IMR-90 (cell line): ENCODE results near the gene SLC39A3. TPM values are rescaled to one million over a fixed set of nuclear protein-coding genes. Genes with fewer than 3 reads are reported as not detected.

ENCODE experiments used
- ATAC-seq: fragments of 200-7000 bp; cut with Tn5 transposase; 2 replicates; pipeline ENCODE4 v1.9.1; 2020; ENCODE audit warnings: low read depth, mild to moderate bottlenecking, moderate library complexity
- BruUV-seq: library from RNA; stranded (reverse); fragments of 400-500 nt; replicated peaks from 2 replicates; lab custom pipeline; 2021; lab: Mats Ljungman, UMichigan
- CTCF ChIA-PET: fragments of 300-600 bp; formaldehyde crosslinking; extraction: SDS; loops from one replicate; lab custom pipeline; 2021; ENCODE audit warnings: antibody characterized with exemption; lab: Yijun Ruan, JAX
- POLR2A ChIA-PET: fragments of 300-600 bp; sonication (Branson Sonifier 250); formaldehyde crosslinking; loops from one replicate; lab custom pipeline; 2022; ENCODE audit warnings: antibody characterized with exemption; ENCODE audit not compliant: unreplicated experiment; lab: Charles Lee
- DNase-seq: peaks from one replicate; pipeline ENCODE4 v3.0.0; 2013
- H2AFZ ChIP-seq: replicated peaks from 2 replicates; pipeline ENCODE3; 2013; ENCODE audit warnings: low read length, mild to moderate bottlenecking; ENCODE audit not compliant: poor library complexity
- H2AK5ac ChIP-seq: 2 replicates; pipeline ENCODE4 v1.6.1; 2013; ENCODE audit warnings: low read depth, low read length, inconsistent platforms
- H2AK9ac ChIP-seq: replicated peaks from 2 replicates; pipeline ENCODE3; 2013; ENCODE audit warnings: mild to moderate bottlenecking, low read depth, low read length, moderate library complexity; ENCODE audit not compliant: poor library complexity
- H2BK120ac ChIP-seq: 2 replicates; pipeline ENCODE4 v1.6.1; 2013; ENCODE audit warnings: low read depth, low read length, inconsistent platforms
- H2BK15ac ChIP-seq: 3 replicates; pipeline ENCODE4 v1.6.1; 2013; ENCODE audit warnings: low read depth, low read length, inconsistent platforms
- H2BK20ac ChIP-seq: 2 replicates; pipeline ENCODE4 v1.6.1; 2013; ENCODE audit warnings: low read depth, mild to moderate bottlenecking, inconsistent platforms, low read length, moderate library complexity
- H2BK5ac ChIP-seq: 2 replicates; pipeline ENCODE4 v1.6.1; 2013; ENCODE audit warnings: mild to moderate bottlenecking, low read depth, low read length, inconsistent platforms; ENCODE audit not compliant: poor library complexity, severe bottlenecking
- H3K14ac ChIP-seq: replicated peaks from 2 replicates; pipeline ENCODE4 v1.6.1; 2013; ENCODE audit warnings: low read depth, low read length, inconsistent platforms
- H3K18ac ChIP-seq: 2 replicates; pipeline ENCODE4 v1.6.1; 2013; ENCODE audit warnings: low read depth, low read length, control low read depth
- H3K23ac ChIP-seq: 2 replicates; pipeline ENCODE4 v1.6.1; 2013; ENCODE audit warnings: low read depth, low read length, inconsistent platforms
- H3K27ac ChIP-seq: 2 replicates; pipeline ENCODE4 v1.5.1; 2013; ENCODE audit warnings: mild to moderate bottlenecking, control low read depth, low read length; ENCODE audit not compliant: insufficient read depth
- H3K27me3 ChIP-seq: 2 replicates; pipeline ENCODE4 v1.6.1; 2013; ENCODE audit warnings: low read length; ENCODE audit not compliant: control insufficient read depth, insufficient read depth
- H3K36me3 ChIP-seq: 2 replicates; pipeline ENCODE4 v1.6.1; 2013; ENCODE audit warnings: low read length, mixed read lengths; ENCODE audit not compliant: control insufficient read depth, insufficient read depth
- H3K4ac ChIP-seq: 2 replicates; pipeline ENCODE4 v1.6.1; 2013; ENCODE audit warnings: low read depth, low read length, inconsistent platforms
- H3K4me1 ChIP-seq: 2 replicates; pipeline ENCODE4 v1.6.1; 2013; ENCODE audit warnings: low read length, mixed read lengths; ENCODE audit not compliant: control insufficient read depth, insufficient read depth
- H3K4me2 ChIP-seq: 2 replicates; pipeline ENCODE4 v1.6.1; 2013; ENCODE audit warnings: low read depth, mild to moderate bottlenecking, control low read depth, low read length, moderate library complexity
- H3K4me3 ChIP-seq: 2 replicates; pipeline ENCODE4 v1.5.1; 2013; ENCODE audit warnings: low read depth, mild to moderate bottlenecking, control low read depth, low read length, moderate library complexity; ENCODE audit not compliant: insufficient read depth
- H3K56ac ChIP-seq: 2 replicates; pipeline ENCODE4 v1.6.1; 2013; ENCODE audit warnings: low read length, inconsistent platforms; ENCODE audit not compliant: insufficient read depth; ENCODE audit errors: extremely low read depth
- H3K79me1 ChIP-seq, 2 experiments: 2 replicates each; pipeline ENCODE4 v1.6.1; 2013; ENCODE audit warnings: low read length in 2 of 2, inconsistent platforms in 1 of 2, low read depth in 1 of 2
- H3K9ac ChIP-seq: 2 replicates; pipeline ENCODE4 v1.6.1; 2013; ENCODE audit warnings: low read depth, low read length, control low read depth
- H3K9me1 ChIP-seq: 2 replicates; pipeline ENCODE4 v1.6.1; 2013; ENCODE audit warnings: low read length, inconsistent platforms; ENCODE audit not compliant: insufficient read depth
- H3K9me3 ChIP-seq: 2 replicates; pipeline ENCODE4 v1.6.1; 2013; ENCODE audit warnings: low read length; ENCODE audit not compliant: control insufficient read depth, insufficient read depth
- H4K20me1 ChIP-seq: 2 replicates; pipeline ENCODE4 v1.6.1; 2013; ENCODE audit warnings: low read length, inconsistent platforms; ENCODE audit not compliant: insufficient read depth
- H4K5ac ChIP-seq: 2 replicates; pipeline ENCODE4 v1.6.1; 2013; ENCODE audit warnings: mild to moderate bottlenecking, low read depth, low read length, control low read depth
- H4K8ac ChIP-seq, 2 experiments: 2 replicates each; pipeline ENCODE4 v1.6.1; 2013; ENCODE audit warnings: low read depth in 2 of 2, low read length in 2 of 2, control low read depth in 1 of 2, inconsistent platforms in 1 of 2
- H4K91ac ChIP-seq: 2 replicates; pipeline ENCODE4 v1.6.1; 2013; ENCODE audit warnings: low read depth, low read length, inconsistent platforms; ENCODE audit not compliant: insufficient read depth
- BHLHE40 ChIP-seq: fragments of 150-350 bp; IDR thresholded peaks from 2 replicates; pipeline ENCODE4 v1.6.1; 2016; ENCODE audit warnings: mild to moderate bottlenecking, low read depth, low read length
- CEBPB ChIP-seq: IDR thresholded peaks from 2 replicates; pipeline ENCODE4 v1.6.1; 2012; ENCODE audit warnings: low read depth, low read length, improper control_type of control experiment
- CHD1 ChIP-seq: IDR thresholded peaks from 2 replicates; pipeline ENCODE4 v1.6.1; 2012; ENCODE audit warnings: low read depth, low read length, improper control_type of control experiment
- FOS ChIP-seq: fragments of 150-350 bp; IDR thresholded peaks from 2 replicates; pipeline ENCODE4 v1.6.1; 2016; ENCODE audit warnings: low read depth, low read length
- MAFK ChIP-seq: IDR thresholded peaks from 2 replicates; pipeline ENCODE4 v1.6.1; 2012; ENCODE audit warnings: low read depth, low read length, improper control_type of control experiment
- MAZ ChIP-seq: IDR thresholded peaks from 2 replicates; pipeline ENCODE4 v1.6.1; 2012; ENCODE audit warnings: low read depth, mild to moderate bottlenecking, low read length, improper control_type of control experiment, moderate library complexity, borderline replicate concordance
- MXI1 ChIP-seq: IDR thresholded peaks from 2 replicates; pipeline ENCODE4 v1.6.1; 2012; ENCODE audit warnings: low read depth, mild to moderate bottlenecking, low read length, moderate library complexity, borderline replicate concordance
- NFE2L2 ChIP-seq: fragments of 150-350 bp; IDR thresholded peaks from 2 replicates; pipeline ENCODE4 v1.6.1; 2016; ENCODE audit warnings: low read depth, mild to moderate bottlenecking, low read length
- POLR2A ChIP-seq: IDR thresholded peaks from 2 replicates; pipeline ENCODE4 v1.6.1; 2012; ENCODE audit warnings: mild to moderate bottlenecking, low read depth, low read length
- RAD21 ChIP-seq: IDR thresholded peaks from 2 replicates; pipeline ENCODE4 v1.6.1; 2012; ENCODE audit warnings: low read length, improper control_type of control experiment
- RCOR1 ChIP-seq: IDR thresholded peaks from 2 replicates; pipeline ENCODE4 v1.6.1; 2012; ENCODE audit warnings: mild to moderate bottlenecking, low read length, improper control_type of control experiment; ENCODE audit not compliant: insufficient replicate concordance
- RFX5 ChIP-seq: IDR thresholded peaks from 2 replicates; pipeline ENCODE4 v1.8.0; 2012; ENCODE audit warnings: low read depth, mild to moderate bottlenecking, low read length, moderate library complexity
- SMC3 ChIP-seq: fragments of 150-350 bp; IDR thresholded peaks from 2 replicates; pipeline ENCODE4 v1.6.1; 2016; ENCODE audit warnings: low read depth, mild to moderate bottlenecking, antibody characterized with exemption, low read length, moderate library complexity
- WGBS, 2 experiments: methylation state at CpG; one replicate each; pipeline versions ENCODE4 v1.1.5 to v1.1.7; 2013; ENCODE audit warnings: missing lambda C conversion rate in 2 of 2; ENCODE audit not compliant: insufficient read length in 1 of 2; ENCODE audit errors: extremely low coverage in 2 of 2; 5-methylcytosine and 5-hydroxymethylcytosine counted together
- dilution Hi-C: fragments of 300-500 bp; cut with HindIII; formaldehyde crosslinking; loops from one replicate; pipeline ENCODE4 v1.14.3; 2018; ENCODE audit warnings: low sequenced_read_pairs; ENCODE audit not compliant: unreplicated experiment
- in situ Hi-C: fragments of 300-500 bp; cut with MboI; formaldehyde crosslinking; loops from 3 replicates; pipeline ENCODE4 v1.14.3; 2019; ENCODE audit warnings: low sequenced_read_pairs, inconsistent platforms, mixed read lengths
- intact Hi-C: fragments of 100-400 bp; cut with micrococcal nuclease; formaldehyde crosslinking; loops from 2 replicates; pipeline ENCODE4 v1.10.0; 2022
- polyA plus RNA-seq, 3 experiments: library from polyadenylated mRNA; depleted of rRNA; stranded (reverse); fragments of >200 nt; gene quantifications; 2 replicates each; pipeline ENCODE4 v1.2.3, GENCODE V29; 2012; ENCODE audit warnings: low replicate concordance in 1 of 3
- total RNA-seq: library from RNA; depleted of rRNA; stranded (reverse); fragments of >200 nt; gene quantifications from 2 replicates; pipeline ENCODE4 v1.2.3, GENCODE V29; 2012
- TF ChIP-seq, protein P1 (sequence below): fragments of 150-350 bp; IDR thresholded peaks from 2 replicates; pipeline ENCODE4 v1.6.1; 2017; ENCODE audit warnings: mild to moderate bottlenecking, antibody characterized with exemption, low read length, low read depth
- TF ChIP-seq, protein P2 (sequence below): fragments of 150-350 bp; IDR thresholded peaks from 2 replicates; pipeline ENCODE4 v1.6.1; 2016; ENCODE audit warnings: low read depth, mild to moderate bottlenecking, low read length, moderate library complexity, borderline replicate concordance
- TF ChIP-seq, protein P3 (sequence below): conservative IDR thresholded peaks from 2 replicates; pipeline ENCODE4 v1.5.1; 2012; ENCODE audit warnings: mild to moderate bottlenecking, low read depth, low read length, improper control_type of control experiment

The SLC39A3 gene
- total and polyA plus RNA-seq, 2 of the 4 experiments (the other 2 are of a cell fraction): 12.4 to 38.2 TPM

DNA sequence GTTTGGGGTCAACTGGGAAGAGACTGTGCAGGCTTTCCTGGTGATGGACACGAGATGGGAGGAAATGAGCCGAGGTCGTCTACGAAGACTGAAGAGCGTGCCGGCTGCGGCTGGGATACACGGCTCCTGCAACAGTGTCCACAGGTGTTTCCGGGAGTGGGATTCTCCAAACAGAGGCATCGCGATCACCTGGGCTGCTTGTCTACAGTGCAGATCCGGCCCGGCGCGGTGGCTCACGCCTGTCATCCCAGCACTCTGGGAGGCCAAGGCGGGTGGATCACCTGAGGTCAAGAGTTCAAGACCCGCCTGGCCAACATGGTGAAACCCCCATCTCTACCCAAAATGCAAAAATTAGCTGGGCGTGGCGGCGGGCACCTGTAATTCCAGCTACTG lies 11.6 kb upstream of the SLC39A3 start:
- no peak for DNase-seq
- H3K9me3 ChIP-seq: no peaks in the 10 kb centered on the region
- no peak overlapping the region for H3K27ac ChIP-seq
- H3K18ac ChIP-seq: no peak overlapping the region
- H2BK5ac ChIP-seq: no peak overlapping the region
- H4K20me1 ChIP-seq: no peaks in the 10 kb centered on the region
- WGBS, 2 experiments: 87% methylated on average over 11 of the region's 21 CpGs; no CpG with 5 or more reads in 1 of the 2 experiments
- H2BK20ac ChIP-seq: no peak overlapping the region
- H3K14ac ChIP-seq: no peak overlapping the region
- no peak overlapping the region for H3K4me2 ChIP-seq
- no peak overlapping the region for H4K91ac ChIP-seq
- no peaks in the 10 kb centered on the region; a peak in 1 of 4 replicates for H3K79me1 ChIP-seq
- no peak overlapping the region for H2BK15ac ChIP-seq
- no peaks in the 10 kb centered on the region for H3K4me1 ChIP-seq
- H2AFZ ChIP-seq: no peak overlapping the region
- H3K23ac ChIP-seq: no peak overlapping the region
- no peak for ATAC-seq
- H3K9me1 ChIP-seq: no peaks in the 10 kb centered on the region
- no peak overlapping the region for H4K5ac ChIP-seq
- dilution Hi-C loops: no loop called here
- intact Hi-C loops: no loop called here
- H2AK9ac ChIP-seq: no peak overlapping the region
- ChIA-PET CTCF (no interaction called here), POLR2A (no interaction called here)
- H3K9ac ChIP-seq: no peak overlapping the region
- no peak for TF ChIP-seq MAFK
- TF ChIP-seq POLR2A: no peak
- no peak for TF ChIP-seq RFX5
- TF ChIP-seq SMC3: no peak
- TF ChIP-seq CEBPB: no peak
- no peak for TF ChIP-seq BHLHE40
- no peak for TF ChIP-seq MAZ
- no peak for TF ChIP-seq RCOR1
- TF ChIP-seq, protein P1, sequence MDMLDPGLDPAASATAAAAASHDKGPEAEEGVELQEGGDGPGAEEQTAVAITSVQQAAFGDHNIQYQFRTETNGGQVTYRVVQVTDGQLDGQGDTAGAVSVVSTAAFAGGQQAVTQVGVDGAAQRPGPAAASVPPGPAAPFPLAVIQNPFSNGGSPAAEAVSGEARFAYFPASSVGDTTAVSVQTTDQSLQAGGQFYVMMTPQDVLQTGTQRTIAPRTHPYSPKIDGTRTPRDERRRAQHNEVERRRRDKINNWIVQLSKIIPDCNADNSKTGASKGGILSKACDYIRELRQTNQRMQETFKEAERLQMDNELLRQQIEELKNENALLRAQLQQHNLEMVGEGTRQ: no peak
- TF ChIP-seq, protein P2, sequence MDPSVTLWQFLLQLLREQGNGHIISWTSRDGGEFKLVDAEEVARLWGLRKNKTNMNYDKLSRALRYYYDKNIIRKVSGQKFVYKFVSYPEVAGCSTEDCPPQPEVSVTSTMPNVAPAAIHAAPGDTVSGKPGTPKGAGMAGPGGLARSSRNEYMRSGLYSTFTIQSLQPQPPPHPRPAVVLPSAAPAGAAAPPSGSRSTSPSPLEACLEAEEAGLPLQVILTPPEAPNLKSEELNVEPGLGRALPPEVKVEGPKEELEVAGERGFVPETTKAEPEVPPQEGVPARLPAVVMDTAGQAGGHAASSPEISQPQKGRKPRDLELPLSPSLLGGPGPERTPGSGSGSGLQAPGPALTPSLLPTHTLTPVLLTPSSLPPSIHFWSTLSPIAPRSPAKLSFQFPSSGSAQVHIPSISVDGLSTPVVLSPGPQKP: no peak
- TF ChIP-seq NFE2L2: no peak
- TF ChIP-seq MXI1: no peak
- no peak for TF ChIP-seq RAD21
- no peak for TF ChIP-seq FOS
- no peak for TF ChIP-seq CHD1
- TF ChIP-seq, protein P3, sequence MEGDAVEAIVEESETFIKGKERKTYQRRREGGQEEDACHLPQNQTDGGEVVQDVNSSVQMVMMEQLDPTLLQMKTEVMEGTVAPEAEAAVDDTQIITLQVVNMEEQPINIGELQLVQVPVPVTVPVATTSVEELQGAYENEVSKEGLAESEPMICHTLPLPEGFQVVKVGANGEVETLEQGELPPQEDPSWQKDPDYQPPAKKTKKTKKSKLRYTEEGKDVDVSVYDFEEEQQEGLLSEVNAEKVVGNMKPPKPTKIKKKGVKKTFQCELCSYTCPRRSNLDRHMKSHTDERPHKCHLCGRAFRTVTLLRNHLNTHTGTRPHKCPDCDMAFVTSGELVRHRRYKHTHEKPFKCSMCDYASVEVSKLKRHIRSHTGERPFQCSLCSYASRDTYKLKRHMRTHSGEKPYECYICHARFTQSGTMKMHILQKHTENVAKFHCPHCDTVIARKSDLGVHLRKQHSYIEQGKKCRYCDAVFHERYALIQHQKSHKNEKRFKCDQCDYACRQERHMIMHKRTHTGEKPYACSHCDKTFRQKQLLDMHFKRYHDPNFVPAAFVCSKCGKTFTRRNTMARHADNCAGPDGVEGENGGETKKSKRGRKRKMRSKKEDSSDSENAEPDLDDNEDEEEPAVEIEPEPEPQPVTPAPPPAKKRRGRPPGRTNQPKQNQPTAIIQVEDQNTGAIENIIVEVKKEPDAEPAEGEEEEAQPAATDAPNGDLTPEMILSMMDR: no peak
- peaks cover 22% of the 10 kb centered on the region for H3K36me3 ChIP-seq
- no peak overlapping the region for H3K56ac ChIP-seq
- no peak overlapping the region for H2AK5ac ChIP-seq
- H2BK120ac ChIP-seq: no peak overlapping the region
- in situ Hi-C loops: no loop called here
- no peak overlapping the region for H3K4me3 ChIP-seq
- no peaks in the 10 kb centered on the region; the same call in 1 of the 2 replicates for H3K27me3 ChIP-seq
- no TSS peak for BruUV-seq
- no peak overlapping the region for H4K8ac ChIP-seq
- no peak overlapping the region for H3K4ac ChIP-seq
